Diencephalon (tissue), 1 donor: Measurements from ENCODE around the gene NECAP2. TPM values are rescaled to one million over a fixed set of nuclear protein-coding genes. Genes with fewer than 3 reads are reported as not detected.

Experiments
- total RNA-seq: library from RNA; depleted of rRNA; stranded (reverse); fragments of >200 nt; gene quantifications from one replicate; pipeline ENCODE4 v1.2.3, GENCODE V29; 2014

The NECAP2 gene, protein sequence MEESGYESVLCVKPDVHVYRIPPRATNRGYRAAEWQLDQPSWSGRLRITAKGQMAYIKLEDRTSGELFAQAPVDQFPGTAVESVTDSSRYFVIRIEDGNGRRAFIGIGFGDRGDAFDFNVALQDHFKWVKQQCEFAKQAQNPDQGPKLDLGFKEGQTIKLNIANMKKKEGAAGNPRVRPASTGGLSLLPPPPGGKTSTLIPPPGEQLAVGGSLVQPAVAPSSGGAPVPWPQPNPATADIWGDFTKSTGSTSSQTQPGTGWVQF
- 27.5 TPM for total RNA-seq

DNA sequence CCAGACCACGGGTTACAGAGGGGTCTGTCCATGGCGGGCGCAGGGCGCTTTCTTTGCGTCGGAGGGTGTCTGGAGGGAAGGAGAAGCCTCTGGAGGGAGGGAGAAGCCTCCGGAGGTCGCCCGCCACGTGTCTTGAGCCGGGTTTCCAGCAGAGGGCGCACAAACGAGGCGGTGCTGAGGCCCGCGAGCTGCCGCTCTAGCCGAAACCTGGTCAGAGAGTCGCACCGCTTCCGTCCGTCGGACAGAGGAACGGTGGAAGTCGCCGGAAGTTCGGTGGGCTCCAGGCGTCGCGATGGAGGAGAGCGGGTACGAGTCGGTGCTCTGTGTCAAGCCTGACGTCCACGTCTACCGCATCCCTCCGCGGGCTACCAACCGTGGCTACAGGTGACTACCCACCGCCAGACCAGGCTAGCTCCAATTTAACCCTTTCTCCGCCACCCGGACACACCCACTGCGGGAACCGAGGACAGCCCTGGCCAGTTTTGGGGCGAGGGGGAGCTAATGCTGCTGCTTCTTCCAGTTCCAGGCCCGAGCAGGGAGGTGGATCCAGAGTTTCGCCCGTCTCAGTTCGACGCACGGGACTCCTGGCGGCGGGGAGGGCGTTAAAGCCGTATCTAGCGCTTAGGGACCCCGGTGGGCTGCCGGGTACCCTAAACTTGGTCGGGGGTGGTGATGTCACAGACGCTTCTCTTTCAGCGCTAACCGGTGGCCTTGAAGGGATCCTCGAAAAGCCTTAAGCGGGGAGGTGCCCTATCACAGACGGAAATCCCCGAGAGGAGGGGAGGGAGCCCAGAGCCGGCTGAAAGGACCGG, at the start of gene NECAP2:
TSS of gene NECAP2 (plus strand) at position 255 of the 812 bp plus-strand sequence. CDS start at position 293, 38 bp downstream.

DNA sequence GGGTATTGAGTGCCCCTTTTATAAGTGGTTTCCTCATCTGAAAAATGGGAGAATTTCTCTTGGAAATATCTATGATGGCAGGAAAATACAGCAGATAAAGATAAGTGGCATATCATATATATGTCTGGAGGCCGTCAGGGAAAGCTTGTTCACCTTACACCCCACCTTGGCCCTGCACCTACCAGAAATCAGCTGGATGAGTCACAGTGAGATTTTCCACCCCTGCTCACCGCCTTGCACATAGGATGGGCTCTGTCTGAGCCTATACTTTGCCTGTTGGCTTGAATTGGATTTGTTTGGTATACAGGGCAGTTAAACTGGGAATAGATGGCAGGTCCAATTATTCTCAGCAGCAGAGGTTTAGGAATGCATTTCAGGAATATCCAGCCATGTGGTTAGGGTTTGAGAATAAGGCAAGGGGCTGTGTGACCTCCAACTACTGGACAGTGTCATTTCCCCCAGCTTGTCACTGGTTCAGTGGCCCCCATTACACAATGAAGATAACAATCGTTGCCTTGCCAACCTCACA, 3.5 kb upstream of the NECAP2 start, which contains the start of gene SPATA21:
TSS of gene SPATA21 (minus strand) at position 479 of the 529 bp plus-strand sequence. CDS start 6,053 bp downstream, outside the sequence.

Other genes with a start within 250 kb of the NECAP2 start
- gene ARHGEF19, start 228.1 kb upstream of the NECAP2 start, total RNA-seq, result 1.6 TPM
- gene CPLANE2, start 203.5 kb upstream of the NECAP2 start, total RNA-seq, result 37.4 TPM
- gene FBXO42, start 88.2 kb upstream of the NECAP2 start, total RNA-seq, result 31.4 TPM
- 11.3 TPM for gene SZRD1, start 73.5 kb upstream of the NECAP2 start, total RNA-seq
- gene SPATA21, start 3.3 kb upstream of the NECAP2 start, total RNA-seq, result not detected
- gene RNU1-1, start 73.6 kb downstream of the NECAP2 start, total RNA-seq, result under 0.01 TPM
- 90.0 TPM for gene NBPF1, start 172.8 kb downstream of the NECAP2 start, total RNA-seq
- under 0.01 TPM for gene RNU1-3, start 226.2 kb downstream of the NECAP2 start, total RNA-seq